Measurements from ENCODE around the gene DPP10. TPM values are rescaled to one million over a fixed set of nuclear protein-coding genes. Genes with fewer than 3 reads are reported as not detected.

DPP10 gene
- total and polyA plus RNA-seq, 4 donors, result 30.6 to 83.0 (median 48.0) TPM

- Histone ChIP-seq H3K4me3 (ENCODE audit: low read depth, low read length) (no peak overlapping the region), H3K27ac (ENCODE audit: low read depth, low read length) (no peak overlapping the region), H3K9me3 (ENCODE audit: control insufficient read depth, insufficient read depth, low read length) (no peaks in the 10 kb centered on the region), H3K4me1 (ENCODE audit: control insufficient read depth, insufficient read depth, low read length) (peaks cover 3% of the 10 kb centered on the region), H3K27me3 (ENCODE audit: control insufficient read depth, insufficient read depth, low read length) (no peaks in the 10 kb centered on the region), H3K36me3 (ENCODE audit: control insufficient read depth, insufficient read depth, low read length) (no peaks in the 10 kb centered on the region)
- 80% methylated on average over 1 of the region's 2 CpGs for WGBS (ENCODE audit: insufficient coverage)
- DNase-seq (ENCODE audit: low read depth in 4 of 6, low spot score in 6 of 6), result peak in 1 of 6 donors; percentile 50
Measured at GRCh38 chr2:115299199-115299598, 856.8 kb downstream of the DPP10 start.

GRCh38 chr2:115305712-115306111 is 863.3 kb downstream of the DPP10 start:
- no peak for DNase-seq (ENCODE audit: low read depth in 4 of 6, low spot score in 6 of 6)
- no CpG with 5 or more reads among the region's 1 CpG for WGBS (ENCODE audit: insufficient coverage)
- no peak overlapping the region for H3K4me3 ChIP-seq (ENCODE audit: low read depth, low read length)

GRCh38 chr2:115314119-115314518 is 871.7 kb downstream of the DPP10 start:
- Histone ChIP-seq H3K27me3 (ENCODE audit: control insufficient read depth, insufficient read depth, low read length) (no peaks in the 10 kb centered on the region), H3K9me3 (ENCODE audit: control insufficient read depth, insufficient read depth, low read length) (no peaks in the 10 kb centered on the region), H3K4me3 (ENCODE audit: low read depth, low read length) (no peak overlapping the region), H3K4me1 (ENCODE audit: control insufficient read depth, insufficient read depth, low read length) (no peaks in the 10 kb centered on the region), H3K36me3 (ENCODE audit: control insufficient read depth, insufficient read depth, low read length) (no peaks in the 10 kb centered on the region), H3K27ac (ENCODE audit: low read depth, low read length) (no peak overlapping the region)
- no peak for DNase-seq (ENCODE audit: low read depth in 4 of 6, low spot score in 6 of 6)
- 43% methylated on average over 1 of the region's 4 CpGs for WGBS (ENCODE audit: insufficient coverage)

More at GRCh38 chr2:115305712-115306111, 863.3 kb downstream of the DPP10 start:
- no peaks in the 10 kb centered on the region for H3K9me3 ChIP-seq (ENCODE audit: control insufficient read depth, insufficient read depth, low read length)
- no peaks in the 10 kb centered on the region for H3K27me3 ChIP-seq (ENCODE audit: control insufficient read depth, insufficient read depth, low read length)
- no peaks in the 10 kb centered on the region for H3K36me3 ChIP-seq (ENCODE audit: control insufficient read depth, insufficient read depth, low read length)
- no peak overlapping the region for H3K27ac ChIP-seq (ENCODE audit: low read depth, low read length)
- no peaks in the 10 kb centered on the region for H3K4me1 ChIP-seq (ENCODE audit: control insufficient read depth, insufficient read depth, low read length)

GRCh38 chr2:115327061-115327460 is 884.6 kb downstream of the DPP10 start:
- H3K4me1 ChIP-seq (ENCODE audit: control insufficient read depth, insufficient read depth, low read length), result no peaks in the 10 kb centered on the region
- H3K36me3 ChIP-seq (ENCODE audit: control insufficient read depth, insufficient read depth, low read length), result no peaks in the 10 kb centered on the region
- DNase-seq (ENCODE audit: low read depth in 4 of 6, low spot score in 6 of 6), result no peak
- no CpG with 5 or more reads among the region's 1 CpG for WGBS (ENCODE audit: insufficient coverage)
- H3K27ac ChIP-seq (ENCODE audit: low read depth, low read length), result no peak overlapping the region
- H3K27me3 ChIP-seq (ENCODE audit: control insufficient read depth, insufficient read depth, low read length), result no peaks in the 10 kb centered on the region
- no peak overlapping the region for H3K4me3 ChIP-seq (ENCODE audit: low read depth, low read length)
- H3K9me3 ChIP-seq (ENCODE audit: control insufficient read depth, insufficient read depth, low read length), result no peaks in the 10 kb centered on the region

- no peaks in the 10 kb centered on the region for H3K4me1 ChIP-seq (ENCODE audit: control insufficient read depth, insufficient read depth, low read length)
- no peaks in the 10 kb centered on the region for H3K27me3 ChIP-seq (ENCODE audit: control insufficient read depth, insufficient read depth, low read length)
- H3K36me3 ChIP-seq (ENCODE audit: control insufficient read depth, insufficient read depth, low read length), result no peaks in the 10 kb centered on the region
- DNase-seq (ENCODE audit: low read depth in 4 of 6, low spot score in 6 of 6), result no peak
- H3K9me3 ChIP-seq (ENCODE audit: control insufficient read depth, insufficient read depth, low read length), result peaks cover 12% of the 10 kb centered on the region
- H3K4me3 ChIP-seq (ENCODE audit: low read depth, low read length), result no peak overlapping the region
- H3K27ac ChIP-seq (ENCODE audit: low read depth, low read length), result no peak overlapping the region
Measured at GRCh38 chr2:115359550-115359949, 917.1 kb downstream of the DPP10 start.

GRCh38 chr2:115364093-115364492 is 921.7 kb downstream of the DPP10 start:
- Histone ChIP-seq H3K36me3 (ENCODE audit: control insufficient read depth, insufficient read depth, low read length) (no peaks in the 10 kb centered on the region), H3K4me1 (ENCODE audit: control insufficient read depth, insufficient read depth, low read length) (no peaks in the 10 kb centered on the region), H3K4me3 (ENCODE audit: low read depth, low read length) (no peak overlapping the region), H3K9me3 (ENCODE audit: control insufficient read depth, insufficient read depth, low read length) (no peaks in the 10 kb centered on the region), H3K27ac (ENCODE audit: low read depth, low read length) (no peak overlapping the region), H3K27me3 (ENCODE audit: control insufficient read depth, insufficient read depth, low read length) (no peaks in the 10 kb centered on the region)
- WGBS (ENCODE audit: insufficient coverage), result 20% methylated on average over 1 of the region's 6 CpGs
- DNase-seq (ENCODE audit: low read depth in 4 of 6, low spot score in 6 of 6), result peak in 2 of 6 donors; percentile 47 to 53

GRCh38 chr2:115369400-115369799 is 927.0 kb downstream of the DPP10 start:
- Histone ChIP-seq H3K4me3 (ENCODE audit: low read depth, low read length) (no peak overlapping the region), H3K27ac (ENCODE audit: low read depth, low read length) (no peak overlapping the region), H3K4me1 (ENCODE audit: control insufficient read depth, insufficient read depth, low read length) (no peaks in the 10 kb centered on the region), H3K9me3 (ENCODE audit: control insufficient read depth, insufficient read depth, low read length) (peaks cover 7% of the 10 kb centered on the region), H3K27me3 (ENCODE audit: control insufficient read depth, insufficient read depth, low read length) (no peaks in the 10 kb centered on the region), H3K36me3 (ENCODE audit: control insufficient read depth, insufficient read depth, low read length) (no peaks in the 10 kb centered on the region)
- DNase-seq (ENCODE audit: low read depth in 4 of 6, low spot score in 6 of 6), result no peak
- 87% methylated on average over 2 of the region's 4 CpGs for WGBS (ENCODE audit: insufficient coverage)

GRCh38 chr2:115374981-115375380 is 932.5 kb downstream of the DPP10 start:
- Histone ChIP-seq H3K27ac (ENCODE audit: low read depth, low read length) (no peak overlapping the region), H3K27me3 (ENCODE audit: control insufficient read depth, insufficient read depth, low read length) (no peaks in the 10 kb centered on the region), H3K9me3 (ENCODE audit: control insufficient read depth, insufficient read depth, low read length) (peaks cover 12% of the 10 kb centered on the region), H3K4me1 (ENCODE audit: control insufficient read depth, insufficient read depth, low read length) (no peaks in the 10 kb centered on the region), H3K4me3 (ENCODE audit: low read depth, low read length) (no peak overlapping the region), H3K36me3 (ENCODE audit: control insufficient read depth, insufficient read depth, low read length) (no peaks in the 10 kb centered on the region)
- WGBS (ENCODE audit: insufficient coverage), result 82% methylated on average over 1 of the region's 1 CpG
- no peak for DNase-seq (ENCODE audit: low read depth in 4 of 6, low spot score in 6 of 6)

GRCh38 chr2:115384399-115384798 is 942.0 kb downstream of the DPP10 start:
- no peaks in the 10 kb centered on the region for H3K4me1 ChIP-seq (ENCODE audit: control insufficient read depth, insufficient read depth, low read length)
- no peak for DNase-seq (ENCODE audit: low read depth in 4 of 6, low spot score in 6 of 6)

GRCh38 chr2:115386465-115386864 is 944.0 kb downstream of the DPP10 start:
- H3K27ac ChIP-seq (ENCODE audit: low read depth, low read length), result no peak overlapping the region
- WGBS (ENCODE audit: insufficient coverage), result no CpG with 5 or more reads among the region's 2 CpGs

More at GRCh38 chr2:115384399-115384798, 942.0 kb downstream of the DPP10 start:
- no peak overlapping the region for H3K27ac ChIP-seq (ENCODE audit: low read depth, low read length)
- peaks cover 8% of the 10 kb centered on the region for H3K9me3 ChIP-seq (ENCODE audit: control insufficient read depth, insufficient read depth, low read length)
- H3K4me3 ChIP-seq (ENCODE audit: low read depth, low read length), result no peak overlapping the region
- H3K27me3 ChIP-seq (ENCODE audit: control insufficient read depth, insufficient read depth, low read length), result no peaks in the 10 kb centered on the region
- H3K36me3 ChIP-seq (ENCODE audit: control insufficient read depth, insufficient read depth, low read length), result no peaks in the 10 kb centered on the region

More at GRCh38 chr2:115386465-115386864, 944.0 kb downstream of the DPP10 start:
- Histone ChIP-seq H3K36me3 (ENCODE audit: control insufficient read depth, insufficient read depth, low read length) (no peaks in the 10 kb centered on the region), H3K27me3 (ENCODE audit: control insufficient read depth, insufficient read depth, low read length) (no peaks in the 10 kb centered on the region), H3K9me3 (ENCODE audit: control insufficient read depth, insufficient read depth, low read length) (peaks cover 8% of the 10 kb centered on the region), H3K4me1 (ENCODE audit: control insufficient read depth, insufficient read depth, low read length) (no peaks in the 10 kb centered on the region), H3K4me3 (ENCODE audit: low read depth, low read length) (no peak overlapping the region)
- no peak for DNase-seq (ENCODE audit: low read depth in 4 of 6, low spot score in 6 of 6)
